Ovary (tissue), 9 donors: ENCODE data around the gene ALDH7A1. TPM values are rescaled to one million over a fixed set of nuclear protein-coding genes. Genes with fewer than 3 reads are reported as not detected.
"Not testable (repeated sequence)": the region's sequence is repeated elsewhere in the genome, so short reads cannot be mapped to it uniquely, and the experiment has no call there.

Source experiments
- DNase-seq, 5 donors: peaks; one replicate each; pipeline ENCODE4 v3.0.0-alpha.2; 2019 to 2020
- H3K27ac ChIP-seq, 2 donors: fragments of 200-600 bp; one replicate each; pipeline versions ENCODE4 v1.5.1 to v1.8.0; 2019 to 2022
- H3K27me3 ChIP-seq: fragments of 200-600 bp; one replicate; pipeline ENCODE4 v1.8.0; 2022
- H3K36me3 ChIP-seq: fragments of 200-600 bp; sonication (generic); one replicate; pipeline ENCODE4 v1.5.1; 2019
- H3K4me1 ChIP-seq: one replicate; pipeline ENCODE4 v1.8.1; 2013; ENCODE audit warnings: mild to moderate bottlenecking, moderate library complexity; ENCODE audit not compliant: insufficient read depth
- H3K4me3 ChIP-seq: fragments of 200-600 bp; sonication (generic); one replicate; pipeline ENCODE4 v1.5.1; 2017
- H3K9me3 ChIP-seq, 2 donors: fragments of 200-600 bp in 1 of 2; sonication (generic) in 1 of 2; one replicate each; pipeline versions ENCODE4 v1.5.1 to v1.8.1; 2013 to 2019; ENCODE audit warnings: mild to moderate bottlenecking in 1 of 2, moderate library complexity in 1 of 2
- EP300 ChIP-seq: sonication (generic); formaldehyde crosslinking; IDR thresholded peaks from one replicate; pipeline ENCODE4 v1.6.1; 2017; ENCODE audit warnings: antibody characterized with exemption
- POLR2A ChIP-seq: fragments of 450-650 bp; IDR thresholded peaks from one replicate; pipeline ENCODE4 v1.6.1; 2017; ENCODE audit warnings: antibody characterized with exemption, mild to moderate bottlenecking, moderate library complexity
- WGBS, 3 donors: extraction: QIAGEN DNeasy Blood & Tissue Kit in 1 of 3; methylation state at CpG; one replicate each; pipeline versions ENCODE4 v1.1.5 to v1.1.7; 2013 to 2017; 5-methylcytosine and 5-hydroxymethylcytosine counted together
- intact Hi-C, 4 donors: fragments of 100-400 bp; cut with DNase I; formaldehyde crosslinking; loops; one replicate each; pipeline versions ENCODE4 v1.11.0 to v1.15.1; 2022 to 2023
- polyA plus RNA-seq, 2 donors: library from polyadenylated mRNA; stranded (reverse); fragments of 200-250 nt in 1 of 2; fragments of 350-450 nt in 1 of 2; fragmentation: Illumina TruSeq in 1 of 2; extraction: RNeasy Lipid Tissue Mini Kit (QIAGEN cat#74804) in 1 of 2; gene quantifications; one replicate each; pipeline ENCODE4 v1.2.3, GENCODE V29; 2013 to 2014
- total RNA-seq, 7 donors: library from RNA; depleted of rRNA in 2 of 7; stranded (reverse); fragments of >200 nt in 2 of 7; fragmentation: NEBNext Ultra II Directional in 3 of 7; extraction: Animal tissue kit (Norgen Biotek cat#: 25700) in 3 of 7; gene quantifications; one replicate each; pipeline versions ENCODE4 v1.1.0 to v1.2.4, GENCODE V29; 2016 to 2023
- TF ChIP-seq, protein P1 (sequence below), 3 donors: fragments of 450-650 bp in 2 of 3; fragments of 200-600 bp in 1 of 3; IDR thresholded peaks; one replicate each; pipeline versions ENCODE4 v1.5.1 to v1.8.0; 2016 to 2022; ENCODE audit warnings: antibody characterized with exemption in 3 of 3, mild to moderate bottlenecking in 1 of 3
- donor health status: DM: no; HTN: no; CAD: no; lungs with moderate emphysema.
- donor health status: DM: no; HTN: no; CAD: no.
- donor health status: Bipolar disorder and iron deficiency.
- donor health status: DM: yes; HTN: yes; CAD: no.
- donor health status: DM: no; HTN: no; CAD: no.
- donor health status: DM: yes; HTN: yes; CAD: no.

Gene ALDH7A1
- total and polyA plus RNA-seq, 9 donors = 28.3 to 161 (median 99.2) TPM

DNA sequence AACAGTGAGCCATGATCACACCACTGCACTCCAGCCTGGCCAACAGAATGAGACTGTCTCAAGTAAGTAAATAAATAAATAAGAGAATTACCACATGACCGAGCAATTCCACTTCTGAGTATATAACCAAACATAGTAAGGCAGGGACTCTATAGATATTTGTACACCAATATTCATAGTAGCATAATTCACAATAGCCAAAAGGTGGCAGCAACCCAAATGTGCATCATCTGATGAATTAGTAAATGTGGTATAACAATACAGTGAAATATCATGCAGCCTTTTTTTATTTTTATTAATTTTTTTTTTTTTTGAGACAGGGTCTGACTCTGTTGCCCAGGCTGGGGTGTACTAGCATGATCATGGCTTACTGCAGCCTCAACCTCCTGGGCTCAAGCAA lies 33.1 kb downstream of the ALDH7A1 start:
- no peak overlapping the region for H3K27ac ChIP-seq
- WGBS, 3 donors = 75 to 88% (median 83%) methylated on average over 1 of the region's 1 CpG
- no peak overlapping the region for H3K4me3 ChIP-seq
- intact Hi-C loops = no loop called here
- H3K9me3 ChIP-seq = no peaks in the 10 kb centered on the region
- peaks cover 2% of the 10 kb centered on the region for H3K4me1 ChIP-seq
- no peak for TF ChIP-seq EP300
- TF ChIP-seq, protein P1, sequence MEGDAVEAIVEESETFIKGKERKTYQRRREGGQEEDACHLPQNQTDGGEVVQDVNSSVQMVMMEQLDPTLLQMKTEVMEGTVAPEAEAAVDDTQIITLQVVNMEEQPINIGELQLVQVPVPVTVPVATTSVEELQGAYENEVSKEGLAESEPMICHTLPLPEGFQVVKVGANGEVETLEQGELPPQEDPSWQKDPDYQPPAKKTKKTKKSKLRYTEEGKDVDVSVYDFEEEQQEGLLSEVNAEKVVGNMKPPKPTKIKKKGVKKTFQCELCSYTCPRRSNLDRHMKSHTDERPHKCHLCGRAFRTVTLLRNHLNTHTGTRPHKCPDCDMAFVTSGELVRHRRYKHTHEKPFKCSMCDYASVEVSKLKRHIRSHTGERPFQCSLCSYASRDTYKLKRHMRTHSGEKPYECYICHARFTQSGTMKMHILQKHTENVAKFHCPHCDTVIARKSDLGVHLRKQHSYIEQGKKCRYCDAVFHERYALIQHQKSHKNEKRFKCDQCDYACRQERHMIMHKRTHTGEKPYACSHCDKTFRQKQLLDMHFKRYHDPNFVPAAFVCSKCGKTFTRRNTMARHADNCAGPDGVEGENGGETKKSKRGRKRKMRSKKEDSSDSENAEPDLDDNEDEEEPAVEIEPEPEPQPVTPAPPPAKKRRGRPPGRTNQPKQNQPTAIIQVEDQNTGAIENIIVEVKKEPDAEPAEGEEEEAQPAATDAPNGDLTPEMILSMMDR (IDR thresholded peaks at IDR 0.05) = no peak
- TF ChIP-seq POLR2A = no peak
- H3K27me3 ChIP-seq = no peaks in the 10 kb centered on the region
- DNase-seq = no peak
- H3K36me3 ChIP-seq = no peaks in the 10 kb centered on the region

DNA sequence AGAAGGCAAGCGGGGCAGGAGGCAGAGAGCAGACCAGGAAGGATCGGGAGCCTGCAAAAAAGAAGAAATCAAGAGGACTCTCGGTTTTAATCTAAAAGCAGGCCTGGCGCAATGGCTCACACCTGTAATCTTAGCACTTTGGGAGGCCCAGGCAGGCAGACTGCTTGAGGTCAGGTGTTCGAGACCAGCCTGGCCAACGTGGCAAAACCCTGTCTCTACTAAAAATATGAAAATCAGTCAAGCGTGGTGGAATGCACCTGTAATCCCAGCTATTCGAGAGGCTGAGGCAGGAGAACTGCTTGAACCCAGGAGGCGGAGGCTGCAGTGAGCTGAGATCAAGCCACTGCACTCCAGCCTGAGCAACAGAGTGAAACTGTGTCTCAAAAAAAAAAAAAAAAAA lies 39.9 kb downstream of the ALDH7A1 start:
- H3K4me3 ChIP-seq, H3K27ac ChIP-seq, H3K4me1 ChIP-seq, H3K36me3 ChIP-seq, H3K9me3 ChIP-seq, DNase-seq, intact Hi-C loops, H3K27me3 ChIP-seq: not testable (repeated sequence)
- 89 to 94% (median 91%) methylated on average over 9 of the region's 9 CpGs for WGBS, 3 donors

DNA sequence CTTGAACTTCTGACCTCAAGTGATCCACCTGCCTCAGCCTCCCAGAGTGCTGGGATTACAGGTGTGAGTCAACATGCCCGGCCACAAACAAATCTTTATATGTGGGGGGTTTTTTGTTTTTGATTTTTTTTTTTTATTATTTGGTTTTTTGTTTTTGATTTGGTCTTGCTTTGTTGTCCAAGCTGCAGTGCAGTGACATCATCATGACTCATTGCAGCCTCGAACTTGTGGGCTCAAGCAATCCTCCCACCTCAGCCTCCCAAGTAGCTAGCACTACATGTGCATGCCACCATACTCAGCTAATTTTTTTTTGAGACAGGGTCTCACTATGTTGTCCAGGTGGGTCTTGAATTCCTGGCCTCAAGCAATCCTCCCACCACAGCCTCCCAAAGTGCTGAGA lies 42.4 kb downstream of the ALDH7A1 start:
- Histone ChIP-seq H3K9me3 (no peaks in the 10 kb centered on the region), H3K4me3 (no peak overlapping the region), H3K27me3 (no peaks in the 10 kb centered on the region), H3K4me1 (no peaks in the 10 kb centered on the region), H3K36me3 (peaks cover 3% of the 10 kb centered on the region), H3K27ac (no peak overlapping the region)
- DNase-seq = no peak
- TF ChIP-seq EP300 = no peak
- TF ChIP-seq, protein P1 (IDR thresholded peaks at IDR 0.05) = no peak
- TF ChIP-seq POLR2A = no peak
- WGBS, 3 donors = 80 to 94% (median 81%) methylated on average over 2 of the region's 2 CpGs
- intact Hi-C loops = no loop called here

DNA sequence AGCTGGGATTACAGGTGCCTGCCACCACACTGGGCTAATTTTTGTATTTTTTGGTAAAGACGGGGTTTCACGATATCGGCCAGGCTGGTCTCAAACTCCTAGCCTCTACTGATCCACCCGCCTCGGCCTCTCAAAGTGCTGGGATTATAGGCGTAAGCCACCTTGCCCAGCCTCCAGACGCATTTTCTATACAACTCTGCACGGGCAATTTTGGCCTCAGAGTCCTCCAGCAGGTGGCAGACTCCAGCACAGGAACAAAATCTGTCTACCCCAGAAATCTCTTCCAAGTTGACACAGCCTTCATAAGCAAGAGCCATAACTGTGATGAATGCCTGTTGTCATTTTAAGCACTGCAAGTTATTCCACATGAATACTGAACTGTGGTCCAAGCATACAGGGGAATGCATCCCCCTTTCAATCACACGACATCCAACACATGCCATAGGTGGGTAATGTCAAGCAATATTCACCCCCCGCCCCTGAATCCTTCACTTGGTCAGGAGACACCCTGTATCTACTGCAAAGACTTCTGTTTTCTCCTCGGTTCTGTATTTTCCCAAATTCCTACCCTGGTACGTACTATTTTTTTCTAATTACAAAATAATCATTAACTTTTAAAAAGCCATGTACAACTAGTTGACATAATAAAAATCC lies 50.8 kb downstream of the ALDH7A1 start:
- H3K4me1 ChIP-seq = no peaks in the 10 kb centered on the region
- no peaks in the 10 kb centered on the region for H3K36me3 ChIP-seq
- 70 to 74% (median 71%) methylated on average over 12 of the region's 12 CpGs for WGBS, 3 donors
- no peak overlapping the region for H3K4me3 ChIP-seq
- H3K9me3 ChIP-seq = no peaks in the 10 kb centered on the region
- intact Hi-C loops = loop anchor here in 3 of 4 donors (5.0 to 10.0 kb wide), 3 partner anchors 48 to 192 kb away; partner anchors contain the start of gene ALDH7A1 (in 2 of the 3)
- no peak for DNase-seq
- H3K27me3 ChIP-seq = no peaks in the 10 kb centered on the region
- H3K27ac ChIP-seq = no peak overlapping the region
- TF ChIP-seq EP300 (no peak), POLR2A (no peak)
- TF ChIP-seq, protein P1 (IDR thresholded peaks at IDR 0.05) = peak in 1 of 3 donors; percentile 26

DNA sequence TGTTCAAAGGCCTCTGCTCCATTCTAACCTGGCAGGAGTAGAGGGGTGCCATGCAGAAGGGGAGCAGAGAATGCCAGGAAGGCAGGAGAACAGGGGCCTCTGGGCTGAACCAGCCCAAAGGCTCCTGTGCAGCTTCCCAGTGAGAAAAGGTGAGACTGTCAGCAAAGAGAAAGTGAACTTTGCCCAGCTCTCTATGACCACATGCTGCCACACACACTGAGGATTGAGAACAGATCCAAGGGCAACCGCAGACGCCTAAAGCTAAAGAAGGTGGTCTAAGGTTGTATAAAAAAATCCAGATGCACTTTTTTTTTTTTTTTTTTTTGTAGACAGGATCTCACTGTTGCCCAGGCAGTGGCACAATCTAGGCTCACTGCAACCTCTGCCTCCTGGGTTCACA lies 51.4 kb downstream of the ALDH7A1 start:
- Histone ChIP-seq H3K4me1 (no peaks in the 10 kb centered on the region), H3K9me3 (no peaks in the 10 kb centered on the region), H3K36me3 (no peaks in the 10 kb centered on the region), H3K27ac (no peak overlapping the region), H3K4me3 (no peak overlapping the region), H3K27me3 (no peaks in the 10 kb centered on the region)
- DNase-seq = no peak
- WGBS, 3 donors = 90 to 98% (median 94%) methylated on average over 2 of the region's 2 CpGs
- intact Hi-C loops = loop anchor here in 3 of 4 donors (5.0 to 10.0 kb wide), 3 partner anchors 49 to 191 kb away; partner anchors contain the start of gene ALDH7A1 (in 2 of the 3)
- TF ChIP-seq, protein P1 (IDR thresholded peaks at IDR 0.05) = no peak
- TF ChIP-seq POLR2A = no peak
- no peak for TF ChIP-seq EP300
